ENCODE data around the gene RHOBTB3.
"Not testable (repeated sequence)": the region's sequence is repeated elsewhere in the genome, so short reads cannot be mapped to it uniquely, and the experiment has no call there.

RHOBTB3 gene

DNA sequence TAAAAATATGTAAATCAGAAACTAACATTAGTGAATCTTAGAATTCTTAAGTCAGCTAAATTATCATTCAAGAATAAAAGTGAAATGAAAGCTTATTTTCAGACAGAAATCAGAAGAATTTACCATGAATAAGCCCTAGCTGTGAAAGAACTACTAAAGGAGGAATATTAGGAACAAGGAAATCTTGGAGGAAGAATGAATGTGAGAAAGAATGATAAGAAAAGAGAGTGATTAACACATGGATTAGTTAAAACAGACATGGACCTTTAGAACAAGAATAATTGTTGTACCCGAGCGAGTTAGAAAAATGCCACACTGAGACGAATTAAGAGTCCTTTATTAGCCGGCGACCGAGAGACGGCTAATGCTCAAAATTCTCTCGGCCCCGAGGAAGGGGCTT is 24.1 kb upstream of the RHOBTB3 start:
- H3K27me3 ChIP-seq = no peaks in the 10 kb centered on the region
- H3K4me1 ChIP-seq = no peaks in the 10 kb centered on the region
- H3K36me3 ChIP-seq = no peaks in the 10 kb centered on the region
- H3K4me2 ChIP-seq = no peak overlapping the region
- TF ChIP-seq Cebpa-rat (IDR thresholded peaks at IDR 0.05) = no peak
- H3K9ac ChIP-seq = no peak overlapping the region
- H3K9me3 ChIP-seq = no peaks in the 10 kb centered on the region
- H4K20me1 ChIP-seq = no peaks in the 10 kb centered on the region
- H3K4me3 ChIP-seq = no peak overlapping the region
- no peak overlapping the region for H3K27ac ChIP-seq

DNA sequence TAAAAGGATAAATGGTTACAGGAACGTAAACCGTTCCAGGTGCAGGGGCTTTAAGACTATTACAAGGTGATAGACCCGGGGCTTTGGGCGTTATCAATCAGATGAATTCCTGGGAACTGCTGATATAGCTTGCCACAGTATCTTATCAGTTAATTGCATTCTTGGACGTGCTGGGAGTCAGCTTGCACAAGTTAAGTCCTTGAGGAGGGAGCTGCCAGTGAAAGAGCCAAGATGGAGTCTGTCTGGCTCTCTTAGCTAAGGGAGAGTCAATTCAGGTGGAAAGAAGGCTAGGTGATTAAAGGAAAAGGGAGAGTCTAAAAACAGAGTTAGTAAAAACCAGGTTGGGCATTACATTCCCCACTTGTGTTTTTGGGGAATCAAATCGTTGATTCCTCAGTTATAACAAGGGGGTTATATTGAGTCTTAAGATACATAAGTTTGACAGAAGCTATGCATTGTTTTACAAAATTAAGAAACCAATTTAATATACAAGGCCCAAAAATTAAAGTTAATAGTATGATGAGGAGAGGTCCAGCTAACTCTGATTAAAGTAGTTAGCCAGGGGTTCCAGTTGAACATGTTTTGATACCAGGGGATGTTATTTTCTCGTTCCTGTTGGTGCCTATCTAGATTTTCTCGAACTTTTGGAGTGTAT is 23.5 kb upstream of the RHOBTB3 start:
- H3K4me2 ChIP-seq, H3K27me3 ChIP-seq, H3K27ac ChIP-seq, H3K36me3 ChIP-seq, H4K20me1 ChIP-seq, H3K4me3 ChIP-seq, H3K4me1 ChIP-seq, H3K9me3 ChIP-seq, H3K9ac ChIP-seq: not testable (repeated sequence)

DNA sequence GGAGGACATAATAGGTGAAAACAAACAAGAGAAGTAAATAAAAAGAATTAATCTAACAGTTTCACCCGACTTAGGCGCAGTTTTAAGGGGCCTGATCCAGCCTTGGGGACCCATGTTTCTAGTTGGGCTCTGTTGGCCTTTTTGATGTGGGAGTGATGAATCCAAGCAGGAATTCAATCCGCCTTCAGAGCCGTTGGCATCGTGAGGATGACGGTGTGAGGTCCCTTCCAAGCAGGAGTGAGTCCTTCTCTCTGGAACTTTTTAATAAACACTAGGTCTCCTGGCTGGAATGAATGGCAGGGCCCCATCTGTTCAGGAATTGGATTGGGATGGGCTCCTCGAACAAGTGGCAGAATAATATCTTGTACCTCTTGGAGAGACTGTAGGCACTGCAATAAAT is 22.3 kb upstream of the RHOBTB3 start:
- Histone ChIP-seq H3K4me1 (no peaks in the 10 kb centered on the region), H3K4me3 (no peak overlapping the region), H3K9ac (no peak overlapping the region), H3K9me3 (no peaks in the 10 kb centered on the region), H3K27ac (no peak overlapping the region), H3K4me2 (no peak overlapping the region), H3K36me3 (no peaks in the 10 kb centered on the region), H4K20me1 (no peaks in the 10 kb centered on the region), H3K27me3 (no peaks in the 10 kb centered on the region)
- no peak for TF ChIP-seq Cebpa-rat (IDR thresholded peaks at IDR 0.05)

DNA sequence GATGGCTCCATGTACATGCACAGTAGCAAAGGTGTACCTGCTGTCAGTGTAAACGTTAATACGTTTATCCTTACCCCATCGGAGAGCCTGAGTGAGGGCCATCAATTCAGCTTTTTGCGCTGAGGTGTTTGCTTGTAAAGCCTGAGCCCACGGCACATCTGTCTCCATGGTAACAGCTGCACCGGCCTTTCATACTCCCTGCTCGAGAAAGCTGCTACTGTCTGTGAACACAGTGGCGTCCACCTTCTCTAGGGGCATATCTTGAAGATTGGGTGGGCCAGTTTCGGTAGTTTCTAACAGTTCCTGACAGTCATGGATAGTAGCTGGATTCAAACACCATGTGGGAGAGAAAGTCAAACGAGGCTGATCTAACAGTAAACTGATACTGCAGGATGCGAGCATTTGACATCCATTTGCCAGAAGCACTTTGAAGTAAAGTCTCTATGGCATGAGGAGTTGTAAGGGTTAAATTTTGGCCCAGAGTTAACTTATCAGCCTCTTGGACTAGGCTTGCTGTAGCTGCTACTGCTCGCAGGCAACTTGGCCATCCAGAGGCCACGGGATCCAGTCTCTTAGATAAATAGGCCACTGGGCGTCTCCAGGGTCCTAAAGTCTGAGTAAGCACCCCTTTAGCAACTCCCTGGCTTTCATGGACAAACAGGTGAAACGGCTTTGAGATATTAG is 21.0 kb upstream of the RHOBTB3 start:
- H3K4me1 ChIP-seq = no peaks in the 10 kb centered on the region
- no peak overlapping the region for H3K4me2 ChIP-seq
- no peaks in the 10 kb centered on the region for H3K36me3 ChIP-seq
- no peaks in the 10 kb centered on the region for H3K27me3 ChIP-seq
- H3K27ac ChIP-seq = no peak overlapping the region
- no peak for TF ChIP-seq Cebpa-rat (IDR thresholded peaks at IDR 0.05)
- no peak overlapping the region for H3K4me3 ChIP-seq
- no peak overlapping the region for H3K9ac ChIP-seq
- no peaks in the 10 kb centered on the region for H3K9me3 ChIP-seq
- no peaks in the 10 kb centered on the region for H4K20me1 ChIP-seq

DNA sequence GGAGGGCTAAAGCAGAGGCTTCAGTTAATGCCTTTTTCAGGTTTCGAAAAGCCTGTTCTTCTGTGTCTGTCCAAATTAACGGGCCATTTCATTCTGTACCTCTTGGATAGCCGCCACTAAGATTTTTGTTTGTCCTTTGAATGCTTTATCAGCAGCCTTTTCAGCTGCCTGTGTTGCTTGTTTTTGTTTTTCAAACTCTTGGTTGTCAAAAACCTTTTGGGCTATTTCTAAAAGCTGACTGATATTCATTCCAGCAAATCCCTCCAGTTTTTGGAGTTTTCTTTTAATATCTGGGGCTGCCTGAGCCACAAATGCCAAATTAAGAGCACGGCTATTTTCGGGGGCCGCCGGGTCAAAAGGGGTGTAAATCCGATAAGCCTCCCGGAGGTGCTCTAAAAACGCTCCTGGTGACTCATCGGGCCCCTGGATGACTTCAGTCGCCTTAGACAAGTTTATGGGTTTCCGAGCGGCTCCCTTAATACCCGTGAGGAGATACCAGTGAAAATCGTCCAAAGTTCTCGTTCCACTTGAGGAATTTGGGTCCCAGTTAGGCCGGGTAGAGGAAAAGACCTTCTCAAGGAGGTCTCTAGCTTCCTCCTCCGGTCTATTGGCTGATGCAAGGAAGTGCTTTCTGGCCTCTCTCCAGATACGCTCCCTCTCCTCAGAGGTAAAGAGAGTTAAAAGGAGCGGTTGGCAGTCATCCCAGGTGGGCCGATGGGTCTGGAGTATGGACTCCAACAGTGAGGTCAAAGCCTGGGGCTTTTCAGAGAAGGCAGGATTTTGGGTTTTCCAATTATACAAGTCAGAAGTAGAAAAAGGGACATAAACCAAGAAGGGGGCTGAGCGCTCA is 20.3 kb upstream of the RHOBTB3 start:
- not testable (repeated sequence) for H3K9me3 ChIP-seq, H3K4me3 ChIP-seq, H3K36me3 ChIP-seq, H3K4me1 ChIP-seq, H3K9ac ChIP-seq, H3K4me2 ChIP-seq, H3K27ac ChIP-seq, H3K27me3 ChIP-seq, H4K20me1 ChIP-seq

DNA sequence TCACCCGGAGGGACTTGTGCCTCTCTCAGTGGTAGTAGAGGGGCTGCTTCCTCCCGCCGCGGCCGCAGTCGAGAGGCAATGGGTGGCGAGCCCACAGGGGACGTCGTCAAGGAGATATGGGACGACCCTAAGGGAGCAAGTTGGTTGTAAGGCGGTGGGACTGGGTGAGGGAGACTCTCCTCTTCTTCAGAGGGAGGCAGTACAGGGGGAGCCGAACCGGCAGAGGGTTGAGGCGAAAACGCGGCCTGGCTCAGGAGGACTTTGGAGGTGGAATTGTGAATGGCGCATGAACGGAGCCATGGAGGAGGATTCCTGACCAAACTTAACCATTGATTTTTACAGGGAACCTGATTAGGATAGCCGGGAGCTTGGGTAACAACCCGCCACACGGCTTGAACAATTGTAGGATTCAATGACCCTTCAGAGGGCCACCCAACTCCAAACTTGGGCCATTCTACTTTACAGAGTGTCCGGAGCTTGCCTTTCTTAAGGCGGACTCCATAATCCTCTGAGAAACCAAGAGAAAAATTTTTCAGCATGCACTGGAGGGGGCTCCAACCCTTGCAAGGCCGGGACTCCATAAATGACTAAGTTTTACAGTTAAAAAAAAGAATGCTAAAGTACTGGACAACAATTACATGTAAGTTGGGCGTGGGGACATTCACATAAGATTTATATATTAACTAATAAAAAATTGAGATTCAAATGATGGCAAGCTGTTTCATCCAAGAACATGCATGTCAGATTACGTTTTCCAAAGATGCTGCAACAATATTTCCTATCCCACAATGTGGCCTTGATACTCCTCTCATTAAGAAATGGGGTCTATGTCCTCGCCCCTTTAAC is 19.4 kb upstream of the RHOBTB3 start:
- no peaks in the 10 kb centered on the region for H3K9me3 ChIP-seq
- no peaks in the 10 kb centered on the region for H3K27me3 ChIP-seq
- no peaks in the 10 kb centered on the region for H4K20me1 ChIP-seq
- H3K4me2 ChIP-seq = no peak overlapping the region
- H3K36me3 ChIP-seq = peaks cover 4% of the 10 kb centered on the region; the same call in 1 of the 2 replicates
- no peak overlapping the region for H3K9ac ChIP-seq
- H3K4me1 ChIP-seq = no peaks in the 10 kb centered on the region
- no peak overlapping the region for H3K27ac ChIP-seq
- no peak overlapping the region for H3K4me3 ChIP-seq
- no peak for TF ChIP-seq Cebpa-rat (IDR thresholded peaks at IDR 0.05)

DNA sequence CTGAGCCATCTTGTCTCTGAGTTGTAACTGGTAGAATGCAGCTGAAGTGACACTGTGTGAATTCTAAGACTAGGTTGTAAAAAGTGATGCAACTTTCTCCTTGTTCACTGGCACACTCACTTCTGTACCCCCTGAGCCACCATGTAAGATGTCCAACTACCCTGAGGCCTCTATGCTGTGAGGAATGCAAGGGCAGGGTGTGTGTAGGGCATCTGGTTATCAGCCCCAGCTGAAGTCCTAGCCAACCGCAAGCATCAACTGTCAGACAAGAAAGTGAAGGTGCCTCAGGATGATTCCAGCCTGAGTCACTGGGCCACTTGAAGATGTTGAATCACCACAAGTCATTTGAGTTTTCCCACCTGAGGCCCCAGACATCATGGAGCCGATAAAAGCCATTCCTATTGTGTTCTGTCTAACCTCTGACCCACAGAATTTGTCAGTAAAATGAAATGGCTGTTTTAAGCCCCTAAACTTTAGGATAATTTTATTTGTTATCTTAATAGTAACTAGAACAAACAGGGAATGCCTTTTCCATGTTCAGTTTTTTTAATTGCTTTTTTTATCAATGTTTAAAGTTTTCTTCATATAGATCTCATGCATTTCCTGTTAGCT is 18.7 kb upstream of the RHOBTB3 start:
- Histone ChIP-seq H3K9me3 (no peaks in the 10 kb centered on the region), H3K9ac (no peak overlapping the region), H3K27me3 (no peaks in the 10 kb centered on the region), H3K4me3 (no peak overlapping the region), H3K27ac (no peak overlapping the region), H3K4me1 (peaks cover 4% of the 10 kb centered on the region), H3K4me2 (no peak overlapping the region), H3K36me3 (peaks cover 4% of the 10 kb centered on the region; the same call in 1 of the 2 replicates), H4K20me1 (no peaks in the 10 kb centered on the region)
- TF ChIP-seq Cebpa-rat (IDR thresholded peaks at IDR 0.05) = no peak

DNA sequence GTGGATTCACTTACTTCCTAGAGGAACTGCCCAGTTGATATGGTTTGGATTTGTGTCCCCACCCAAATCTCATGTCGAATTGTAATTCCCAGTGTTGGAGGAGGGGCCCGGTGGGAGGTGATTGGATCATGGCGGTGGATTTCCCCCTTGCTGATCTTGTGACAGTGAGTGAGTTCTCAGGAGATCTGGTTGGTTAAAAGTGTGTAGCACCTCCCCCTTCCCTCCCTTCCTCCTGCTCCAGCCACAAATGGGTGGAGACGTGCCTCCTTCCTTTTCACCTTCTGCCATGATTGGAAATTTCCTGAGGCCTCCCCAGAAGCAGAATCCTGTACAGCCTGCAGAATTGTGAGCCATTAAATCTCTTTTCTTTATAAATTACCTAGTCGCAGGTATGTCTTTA is 17.9 kb upstream of the RHOBTB3 start:
- H3K9me3 ChIP-seq, H3K27ac ChIP-seq, H3K27me3 ChIP-seq, H3K36me3 ChIP-seq, H3K9ac ChIP-seq, H3K4me3 ChIP-seq, H4K20me1 ChIP-seq, H3K4me2 ChIP-seq: not testable (repeated sequence)
- H3K4me1 ChIP-seq = peaks cover 11% of the 10 kb centered on the region

DNA sequence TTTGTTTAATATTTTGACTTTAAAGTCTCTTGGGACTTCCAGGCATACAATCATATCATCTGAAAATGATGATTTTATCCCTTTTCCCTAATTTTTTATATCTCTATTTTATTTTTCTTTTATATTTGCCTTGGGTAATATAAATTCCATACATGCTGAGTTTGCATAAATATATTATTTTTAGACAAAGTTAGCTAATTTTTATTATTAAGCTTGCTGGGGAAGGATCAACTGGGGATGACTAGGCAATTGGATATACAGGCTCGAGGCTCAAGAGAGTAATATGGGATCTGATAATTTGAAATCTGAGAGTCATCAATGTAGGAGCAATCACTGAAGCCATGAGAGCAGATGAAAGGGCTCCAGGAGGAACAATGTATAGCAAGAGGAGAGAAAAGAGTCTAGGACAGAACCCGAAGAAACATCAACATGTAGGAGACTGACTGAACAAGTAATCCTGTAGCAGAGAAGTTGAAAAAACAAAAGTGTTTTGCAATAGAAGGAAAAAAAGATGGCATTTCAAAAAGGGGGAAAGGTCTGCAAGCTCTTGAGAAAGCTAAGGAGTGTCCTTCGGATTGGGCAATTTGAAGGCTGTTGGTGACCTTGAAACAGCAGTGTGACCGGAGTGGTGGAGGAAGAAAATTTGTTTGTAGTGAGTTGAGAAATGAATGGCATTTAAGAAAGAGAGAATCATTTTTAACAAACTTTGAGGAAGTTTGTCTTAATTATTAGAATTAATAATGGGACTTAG is 17.0 kb upstream of the RHOBTB3 start:
- no peak for TF ChIP-seq Cebpa-rat (IDR thresholded peaks at IDR 0.05)
- no peak overlapping the region for H3K9ac ChIP-seq
- no peak overlapping the region for H3K4me3 ChIP-seq
- H4K20me1 ChIP-seq = no peaks in the 10 kb centered on the region
- no peaks in the 10 kb centered on the region for H3K9me3 ChIP-seq
- no peaks in the 10 kb centered on the region for H3K27me3 ChIP-seq
- H3K27ac ChIP-seq = no peak overlapping the region
- H3K4me2 ChIP-seq = no peak overlapping the region
- peaks cover 4% of the 10 kb centered on the region; the same call in 1 of the 2 replicates for H3K36me3 ChIP-seq
- H3K4me1 ChIP-seq = peaks cover 20% of the 10 kb centered on the region
